Left renal cortex interstitium (tissue), 4 donors: ENCODE measurements around the gene PPP1R14B. TPM values are rescaled to one million over a fixed set of nuclear protein-coding genes. Genes with fewer than 3 reads are reported as not detected.
"Not testable (repeated sequence)": the region's sequence is repeated elsewhere in the genome, so short reads cannot be mapped to it uniquely, and the experiment has no call there.

Experiments
- DNase-seq, 4 donors: peaks; one replicate each; pipeline ENCODE4 v3.0.0-alpha.2; 2013; ENCODE audit warnings: low read depth in 4 of 4, low spot score in 2 of 4, missing footprints in 1 of 4
- polyA plus RNA-seq, 4 donors: library from polyadenylated mRNA; unstranded; fragments of 120-200 nt; gene quantifications; one replicate each; pipeline ENCODE4 v1.2.1, GENCODE V29; 2013; ENCODE audit not compliant: insufficient read length in 4 of 4

The PPP1R14B gene
- polyA plus RNA-seq, 4 donors: 53.8 to 117 (median 76.0) TPM

- no peak for DNase-seq
Measured at GRCh38 chr11:64247729-64248531, 1.2 kb upstream of the PPP1R14B start.

GRCh38 chr11:64246621-64246870 lies 197 bp downstream of the PPP1R14B start:
- DNase-seq: not testable (repeated sequence)

- no peak for DNase-seq
Measured at GRCh38 chr11:64245797-64246620, 734 bp downstream of the PPP1R14B start.

- DNase-seq: no peak
Measured at GRCh38 chr11:64245401-64245796, 1.3 kb downstream of the PPP1R14B start.

- DNase-seq: no peak
Measured at GRCh38 chr11:64244966-64245365, 1.8 kb downstream of the PPP1R14B start.

- DNase-seq: no peak
Measured at GRCh38 chr11:64244107-64244506, 2.6 kb downstream of the PPP1R14B start.

GRCh38 chr11:64243236-64243854 lies 3.4 kb downstream of the PPP1R14B start:
- no peak for DNase-seq

GRCh38 chr11:64241491-64242374 lies 5.0 kb downstream of the PPP1R14B start:
- DNase-seq: no peak

- peak; percentile 89 to 99 (median 96) for DNase-seq
Measured at GRCh38 chr11:64241241-64241490, 5.6 kb downstream of the PPP1R14B start.

- peak; percentile 82 to 93 (median 93) for DNase-seq
Measured at GRCh38 chr11:64240435-64241240, 6.1 kb downstream of the PPP1R14B start, which contains the start of gene FKBP2. TSS of gene FKBP2 (plus strand) at chr11:64241095. CDS start at chr11:64242388, 1,293 bp downstream.

GRCh38 chr11:64239662-64240434 lies 6.9 kb downstream of the PPP1R14B start:
- no peak for DNase-seq

GRCh38 chr11:64238999-64239398 lies 7.7 kb downstream of the PPP1R14B start:
- DNase-seq: no peak

- no peak for DNase-seq
Measured at GRCh38 chr11:64238076-64238475, 8.7 kb downstream of the PPP1R14B start.

- no peak for DNase-seq
Measured at GRCh38 chr11:64237484-64237951, 9.2 kb downstream of the PPP1R14B start.

- no peak for DNase-seq
Measured at GRCh38 chr11:64235437-64236161, 11.1 kb downstream of the PPP1R14B start.

GRCh38 chr11:64234647-64235379 lies 11.9 kb downstream of the PPP1R14B start:
- DNase-seq: no peak

GRCh38 chr11:64233913-64234586 lies 12.7 kb downstream of the PPP1R14B start, which contains the start of gene VEGFB:
TSS of gene VEGFB (plus strand) at chr11:64234584. CDS start at chr11:64234834, 250 bp downstream.
- no peak for DNase-seq
